ENCODE measurements around the gene ACAD11.

DNA sequence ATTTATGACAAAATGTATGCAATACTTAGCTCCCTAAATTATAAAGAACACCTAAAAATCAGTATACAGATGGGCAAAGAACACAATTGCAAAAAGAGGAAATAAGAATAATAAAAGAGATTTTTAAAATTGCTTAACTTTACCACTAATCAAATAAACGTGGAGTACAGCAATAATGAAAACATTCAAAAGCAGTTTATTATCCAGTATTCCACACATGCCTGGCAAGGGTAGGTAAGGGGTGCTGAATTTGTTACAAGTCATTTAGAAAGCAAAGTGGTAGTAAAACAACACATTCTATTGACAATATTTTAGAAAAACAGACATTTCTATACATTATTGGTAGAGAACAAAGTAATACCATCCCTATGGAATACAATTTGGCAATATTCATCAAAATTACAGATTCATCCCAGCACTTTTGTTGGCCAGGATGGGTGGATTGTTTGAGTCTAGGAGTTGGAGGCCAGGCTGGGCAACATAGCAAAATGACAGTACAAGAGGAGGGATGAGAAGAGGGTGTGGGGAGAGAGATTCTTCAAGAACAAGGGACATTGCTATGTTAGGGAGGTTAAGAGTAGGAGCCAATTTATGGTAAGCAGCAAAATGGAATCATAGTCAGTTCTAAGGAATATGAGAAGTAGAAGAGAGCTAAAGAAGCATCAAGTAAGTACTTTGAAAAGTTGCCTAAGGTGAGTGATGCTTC, 66.2 kb downstream of the ACAD11 start:
- TF ChIP-seq, protein P1, sequence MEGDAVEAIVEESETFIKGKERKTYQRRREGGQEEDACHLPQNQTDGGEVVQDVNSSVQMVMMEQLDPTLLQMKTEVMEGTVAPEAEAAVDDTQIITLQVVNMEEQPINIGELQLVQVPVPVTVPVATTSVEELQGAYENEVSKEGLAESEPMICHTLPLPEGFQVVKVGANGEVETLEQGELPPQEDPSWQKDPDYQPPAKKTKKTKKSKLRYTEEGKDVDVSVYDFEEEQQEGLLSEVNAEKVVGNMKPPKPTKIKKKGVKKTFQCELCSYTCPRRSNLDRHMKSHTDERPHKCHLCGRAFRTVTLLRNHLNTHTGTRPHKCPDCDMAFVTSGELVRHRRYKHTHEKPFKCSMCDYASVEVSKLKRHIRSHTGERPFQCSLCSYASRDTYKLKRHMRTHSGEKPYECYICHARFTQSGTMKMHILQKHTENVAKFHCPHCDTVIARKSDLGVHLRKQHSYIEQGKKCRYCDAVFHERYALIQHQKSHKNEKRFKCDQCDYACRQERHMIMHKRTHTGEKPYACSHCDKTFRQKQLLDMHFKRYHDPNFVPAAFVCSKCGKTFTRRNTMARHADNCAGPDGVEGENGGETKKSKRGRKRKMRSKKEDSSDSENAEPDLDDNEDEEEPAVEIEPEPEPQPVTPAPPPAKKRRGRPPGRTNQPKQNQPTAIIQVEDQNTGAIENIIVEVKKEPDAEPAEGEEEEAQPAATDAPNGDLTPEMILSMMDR (IDR thresholded peaks at IDR 0.05 in 2 of 3, conservative IDR thresholded peaks at IDR 0.05 in 1 of 3; ENCODE audit: borderline replicate concordance in 1 of 3, insufficient read depth in 1 of 3, low read depth in 2 of 3, low read length in 2 of 3) = no peak
- TF ChIP-seq POLR2A (IDR thresholded peaks at IDR 0.05; ENCODE audit: borderline replicate concordance, extremely low read depth, insufficient read depth, insufficient read length) (no peak), ZFX (IDR thresholded peaks at IDR 0.05) (no peak), ZBTB33 (IDR thresholded peaks at IDR 0.05; ENCODE audit: extremely low read depth, insufficient replicate concordance, low read length) (no peak), REST (IDR thresholded peaks at IDR 0.05; ENCODE audit: low read depth) (no peak), YY1 (IDR thresholded peaks at IDR 0.05; ENCODE audit: extremely low read depth, insufficient replicate concordance, low read depth, low read length) (no peak), POLR2AphosphoS5 (IDR thresholded peaks at IDR 0.05; ENCODE audit: low read depth, low read length) (no peak), EZH2 (IDR thresholded peaks at IDR 0.05) (no peak), EZH2phosphoT487 (IDR thresholded peaks at IDR 0.05; ENCODE audit: borderline replicate concordance) (no peak), CEBPB (IDR thresholded peaks at IDR 0.05; ENCODE audit: low read depth) (no peak), JUND (IDR thresholded peaks at IDR 0.05) (no peak)
- TF ChIP-seq, protein P2, sequence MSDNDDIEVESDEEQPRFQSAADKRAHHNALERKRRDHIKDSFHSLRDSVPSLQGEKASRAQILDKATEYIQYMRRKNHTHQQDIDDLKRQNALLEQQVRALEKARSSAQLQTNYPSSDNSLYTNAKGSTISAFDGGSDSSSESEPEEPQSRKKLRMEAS (IDR thresholded peaks at IDR 0.05) = no peak
- TF ChIP-seq, protein P3, sequence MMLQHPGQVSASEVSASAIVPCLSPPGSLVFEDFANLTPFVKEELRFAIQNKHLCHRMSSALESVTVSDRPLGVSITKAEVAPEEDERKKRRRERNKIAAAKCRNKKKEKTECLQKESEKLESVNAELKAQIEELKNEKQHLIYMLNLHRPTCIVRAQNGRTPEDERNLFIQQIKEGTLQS (IDR thresholded peaks at IDR 0.05) = no peak

Data from HCT116 (cell line).